CD4-positive, alpha-beta T cell treated with Interleukin-4 for 1 hour (primary cell): ENCODE results near the gene NDUFA9.

Source experiments
- DNase-seq, 2 donors: peaks; one replicate each; pipeline ENCODE4 v3.0.0-alpha.2; 2020 to 2022

Gene NDUFA9

DNA sequence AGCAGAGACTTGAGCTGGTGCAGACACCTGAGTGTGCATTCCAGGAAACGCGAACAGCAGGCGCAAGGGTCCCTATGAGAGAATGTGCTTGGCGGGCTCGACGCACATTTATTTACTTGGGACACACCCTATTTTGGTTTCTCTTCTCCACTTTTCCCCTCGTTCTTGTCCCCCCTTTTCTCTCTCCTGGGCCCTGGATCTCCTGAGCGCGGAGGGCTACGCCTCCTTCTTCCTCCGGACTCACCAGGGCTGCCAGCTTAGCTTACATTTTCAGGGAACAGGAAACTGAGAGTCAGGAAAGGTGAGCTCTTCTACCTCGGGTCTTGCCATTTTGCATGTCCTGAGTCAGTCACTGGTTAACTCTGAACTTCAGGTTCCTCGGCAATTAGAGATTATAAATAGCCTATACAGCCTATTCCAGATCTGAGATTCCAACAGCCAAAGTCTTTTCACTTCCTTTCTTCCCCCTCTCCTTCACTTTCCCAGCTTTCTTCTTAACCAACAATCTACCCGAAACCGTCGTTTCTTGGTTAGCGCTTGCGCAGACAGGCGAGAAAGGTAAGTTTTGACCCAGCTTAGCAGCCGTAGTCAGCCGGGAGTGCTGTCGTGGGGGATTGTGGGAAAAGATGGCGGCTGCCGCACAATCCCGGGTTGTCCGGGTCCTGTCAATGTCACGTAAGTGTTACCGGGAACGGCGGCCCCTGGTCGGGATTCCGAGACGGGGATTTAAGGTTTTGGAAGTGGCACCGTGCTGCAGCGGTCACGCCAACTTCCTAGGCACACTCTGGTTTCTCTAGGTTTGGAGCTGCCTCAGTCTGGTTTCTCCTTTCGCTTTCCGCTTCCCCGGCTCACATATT, at the start of gene NDUFA9, which contains the start of gene AKAP3:
NDUFA9 (plus strand) TSS at position 614 of the 857 bp plus-strand sequence; CDS start at position 627, 13 bp downstream.
AKAP3 (minus strand) TSS at position 551 of the 857 bp plus-strand sequence. CDS start 10,855 bp downstream, outside the sequence.
- DNase-seq = peak; percentile 82 to 84

DNA sequence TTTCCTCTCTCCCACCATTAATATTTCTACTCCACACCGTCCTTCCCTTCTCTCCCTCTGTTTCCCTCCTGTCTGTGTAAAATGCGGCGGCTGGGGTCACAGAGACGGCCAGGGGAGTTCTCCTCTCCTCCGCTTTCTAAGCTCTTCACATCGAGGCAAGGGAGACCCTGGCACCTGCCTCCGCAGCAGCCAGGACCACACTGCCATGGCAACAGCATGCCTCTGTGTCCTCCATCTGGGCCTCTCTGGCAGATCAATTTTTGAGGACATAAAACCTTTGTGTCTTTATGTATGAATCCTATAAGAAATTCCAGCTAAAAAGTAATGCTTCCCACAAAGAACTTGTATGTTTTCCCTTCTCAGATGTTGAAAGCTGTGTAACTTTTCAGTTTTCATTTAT, 45.5 kb upstream of the NDUFA9 start:
- DNase-seq = no peak

DNA sequence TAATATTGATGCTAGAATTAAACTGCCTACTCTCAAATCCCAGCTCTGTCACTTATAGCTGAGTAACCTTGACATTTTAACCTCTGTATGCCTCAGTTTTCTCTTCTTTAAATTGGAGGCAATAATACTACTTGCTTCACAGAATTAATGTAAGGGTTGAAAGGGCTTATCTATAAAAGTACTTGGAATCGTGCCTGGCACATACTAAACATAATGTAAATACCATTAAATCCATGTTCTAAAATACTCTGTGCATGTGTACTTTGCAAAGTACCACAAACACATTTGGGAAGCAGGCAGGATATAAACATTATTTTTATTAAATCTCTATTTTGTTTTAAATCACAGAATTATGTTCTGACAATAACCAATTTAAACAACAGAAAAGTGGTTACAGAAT, 45.0 kb upstream of the NDUFA9 start:
- DNase-seq = no peak

DNA sequence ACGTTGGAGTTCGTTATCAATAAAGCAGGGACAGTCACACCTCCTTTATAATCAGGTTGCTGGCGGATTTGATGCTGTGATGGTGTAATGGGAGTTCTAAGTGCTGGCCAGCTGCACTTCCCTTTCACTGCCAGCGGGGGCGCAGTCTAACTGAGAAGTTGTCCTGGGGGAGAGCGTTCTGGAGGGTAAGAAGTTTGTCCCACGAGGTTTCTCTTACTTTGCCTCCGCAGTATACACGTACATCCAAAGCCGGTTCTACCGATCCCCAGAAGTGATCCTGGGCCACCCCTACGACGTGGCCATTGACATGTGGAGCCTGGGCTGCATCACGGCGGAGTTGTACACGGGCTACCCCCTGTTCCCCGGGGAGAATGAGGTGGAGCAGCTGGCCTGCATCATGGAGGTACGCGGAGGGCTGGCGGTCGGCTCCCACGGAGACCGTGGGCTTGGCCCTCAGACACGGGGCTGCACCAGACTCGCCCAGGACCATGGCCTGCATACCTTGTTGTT, 44.2 kb upstream of the NDUFA9 start:
- peak; percentile 83 to 85 for DNase-seq

DNA sequence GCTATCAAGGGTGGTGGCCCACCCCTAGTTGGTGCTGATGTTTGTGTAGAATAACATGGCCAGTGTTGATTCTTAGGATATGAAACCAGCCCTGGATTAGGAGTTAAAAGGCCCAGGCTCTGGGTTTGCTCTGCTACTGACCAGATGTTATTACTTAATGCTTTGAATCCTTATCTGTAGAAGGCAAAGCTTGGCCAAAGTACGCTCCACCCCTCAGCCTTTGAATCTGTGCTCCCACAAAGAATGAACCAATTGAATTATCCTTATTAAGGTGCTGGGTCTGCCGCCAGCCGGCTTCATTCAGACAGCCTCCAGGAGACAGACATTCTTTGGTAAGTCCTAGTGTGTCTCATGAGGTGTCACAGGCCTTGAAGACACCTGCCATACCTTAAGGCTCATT, 41.9 kb upstream of the NDUFA9 start:
- DNase-seq = no peak

DNA sequence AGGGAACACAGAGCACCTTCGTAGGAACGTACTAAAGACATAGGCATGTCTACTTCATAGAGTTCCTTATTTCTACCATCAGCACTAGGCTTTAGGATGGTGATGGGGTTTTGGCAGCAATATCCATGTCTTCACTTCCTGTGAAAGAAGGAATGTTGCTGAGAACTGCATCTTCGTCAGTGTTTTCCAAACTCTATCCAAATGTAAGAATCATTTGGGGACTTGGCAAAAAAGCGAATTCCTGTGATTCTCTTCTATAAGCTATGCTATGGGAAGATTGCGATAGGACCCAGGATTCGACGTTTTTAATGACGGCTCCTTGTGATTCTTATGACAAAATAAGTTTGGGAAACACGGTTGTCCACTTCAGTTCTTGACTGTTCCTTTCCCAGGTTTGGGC, 39.8 kb upstream of the NDUFA9 start:
- no peak for DNase-seq

DNA sequence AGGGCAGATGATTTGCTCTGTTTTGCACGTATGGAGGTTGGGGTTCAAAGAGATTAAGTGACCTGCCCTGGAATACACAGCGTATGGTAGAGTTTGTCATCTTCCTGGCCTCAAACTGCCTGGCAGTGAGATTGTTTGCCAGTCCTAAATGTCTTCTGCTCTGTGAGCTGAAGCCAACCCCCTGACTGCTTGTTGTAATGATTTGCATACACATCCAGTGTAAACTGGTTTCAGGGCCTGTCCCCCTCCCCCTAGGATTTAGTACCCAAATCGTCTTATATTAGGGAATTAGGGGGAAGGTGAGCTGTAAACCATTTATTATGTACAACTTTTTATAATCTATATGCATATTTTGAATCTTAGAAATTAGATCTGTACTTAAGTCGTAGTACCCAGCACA, 38.4 kb upstream of the NDUFA9 start:
- DNase-seq = no peak

DNA sequence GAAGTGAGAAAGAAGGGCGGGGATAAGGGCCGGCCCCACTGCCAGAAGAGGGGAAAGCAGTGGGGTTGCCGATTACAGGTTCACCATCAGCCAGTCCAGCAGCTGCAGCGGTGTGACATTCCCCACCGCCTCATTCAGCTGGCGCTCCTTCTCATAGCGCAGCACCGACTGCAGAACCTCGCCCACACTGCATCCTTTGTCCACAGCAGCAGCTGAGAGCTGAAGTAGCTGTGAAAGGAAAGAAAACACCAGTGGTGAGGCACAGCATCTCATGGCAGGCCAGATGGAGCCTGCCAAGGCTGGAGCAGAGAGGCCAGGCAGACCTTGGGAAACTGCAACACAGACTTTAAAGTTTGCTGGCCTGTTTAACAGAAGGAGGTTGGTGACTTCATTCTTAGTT, 33.2 kb upstream of the NDUFA9 start:
- no peak for DNase-seq

DNA sequence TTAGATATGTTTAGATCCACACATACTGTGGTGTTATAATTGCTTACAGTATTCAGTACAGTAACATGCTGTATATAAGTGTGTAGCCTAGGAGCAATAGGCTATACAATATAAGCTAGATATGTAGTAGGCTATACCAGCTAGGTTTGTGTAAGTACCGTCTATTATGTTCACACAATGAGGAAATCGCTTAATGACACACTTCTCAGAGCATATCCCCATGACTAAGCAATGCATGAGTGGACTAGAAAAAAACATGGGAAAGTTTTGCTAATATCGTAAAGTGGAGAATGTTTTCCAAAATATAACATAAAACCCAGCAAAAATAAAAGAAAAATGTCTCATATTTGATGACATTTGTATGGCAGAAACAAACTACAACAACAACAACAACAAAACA, 27.4 kb upstream of the NDUFA9 start:
- no peak for DNase-seq

DNA sequence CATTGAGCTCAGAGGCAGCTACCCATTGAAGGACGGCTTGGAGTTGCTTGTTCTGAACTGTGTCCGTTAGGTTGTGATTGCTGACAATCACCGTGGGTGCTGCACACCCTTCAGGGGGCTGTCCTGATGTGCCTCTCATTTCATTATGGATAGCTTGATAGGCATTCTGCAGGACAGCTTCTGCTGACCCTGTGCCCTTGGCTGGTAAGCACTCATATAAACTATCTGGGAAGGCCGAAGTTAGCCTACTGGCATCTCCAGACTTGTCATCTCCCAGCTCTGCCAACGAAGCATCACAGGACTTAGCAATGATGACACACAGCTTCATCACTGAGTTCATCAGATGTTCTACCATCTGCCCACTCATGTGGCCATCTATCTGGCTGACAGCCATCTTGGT, 22.4 kb upstream of the NDUFA9 start:
- DNase-seq = no peak

DNA sequence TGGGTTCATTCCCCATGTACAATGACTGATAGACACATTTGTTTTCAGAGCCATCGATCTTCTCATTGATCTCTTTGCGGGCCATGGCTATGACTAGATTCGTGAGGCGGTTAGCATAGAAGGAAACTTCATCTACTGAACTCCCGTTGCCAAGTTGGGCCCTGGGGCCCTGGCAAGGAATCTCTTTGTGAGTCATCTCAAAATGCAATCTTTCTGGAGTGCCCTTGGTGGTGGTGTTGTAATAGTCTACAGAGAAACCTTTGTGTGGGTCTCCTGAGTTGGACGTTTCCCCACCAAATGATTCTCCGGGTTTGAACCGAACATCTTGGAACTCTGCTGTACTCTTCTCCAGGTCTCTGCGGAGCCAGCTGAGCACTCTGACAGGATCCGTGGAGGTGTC, 20.5 kb upstream of the NDUFA9 start:
- DNase-seq = no peak

DNA sequence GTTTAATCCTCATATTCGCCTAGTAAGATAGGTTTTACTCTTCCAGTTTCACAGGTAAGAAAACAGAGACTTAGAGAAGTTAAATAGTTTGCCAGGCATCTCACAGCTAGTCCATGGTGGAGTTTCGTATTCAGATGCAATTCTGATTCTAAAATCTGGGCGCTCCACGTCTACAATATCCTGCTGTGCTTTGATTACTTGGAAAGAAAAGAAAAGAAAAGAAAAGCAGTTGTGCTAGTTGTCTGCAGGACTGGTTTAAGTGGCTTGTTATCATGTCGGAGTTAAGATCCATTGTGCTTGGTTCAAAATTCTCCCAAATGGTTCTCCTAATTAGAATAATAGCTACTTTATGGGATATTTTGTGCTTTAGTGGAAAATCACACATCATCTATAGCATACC, 18.7 kb upstream of the NDUFA9 start:
- no peak for DNase-seq

DNA sequence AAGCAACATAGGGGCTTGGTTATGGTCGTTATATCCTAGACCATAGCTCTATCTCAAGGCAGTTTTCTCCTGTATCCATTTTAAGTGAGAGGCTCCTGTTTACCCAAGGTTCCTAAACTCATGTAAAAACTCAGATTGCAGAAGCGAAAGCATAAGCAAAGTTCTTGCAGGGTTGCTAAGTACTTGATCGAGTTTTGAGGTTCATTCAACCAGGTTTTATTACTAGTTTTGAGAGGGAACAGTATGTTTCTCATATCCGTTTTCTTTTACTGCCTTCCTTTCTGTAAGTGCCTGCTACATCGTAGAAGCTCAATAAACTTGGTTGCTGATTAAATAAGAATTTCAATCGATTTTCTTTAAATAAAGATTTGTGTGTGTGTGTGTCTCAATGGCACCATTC, 5.2 kb upstream of the NDUFA9 start:
- DNase-seq = no peak

DNA sequence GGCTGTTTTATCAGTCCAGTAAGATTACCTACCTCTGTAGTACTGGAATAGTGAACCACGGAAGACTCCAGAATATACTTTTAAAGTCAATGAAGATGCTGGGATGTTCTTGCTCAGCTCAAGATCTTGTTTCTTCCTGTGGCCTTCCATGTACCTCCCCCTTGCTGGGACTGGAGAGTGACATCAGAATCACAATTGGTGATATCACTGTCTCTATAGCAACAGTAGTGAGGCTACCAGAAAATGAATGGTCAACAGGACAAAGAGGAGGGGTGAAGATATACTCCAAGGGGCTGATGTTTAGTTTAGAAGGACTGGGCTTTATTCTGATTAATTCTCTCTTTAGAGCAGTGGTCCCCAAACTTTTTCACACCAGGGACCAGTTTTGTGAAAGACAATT, 3.9 kb upstream of the NDUFA9 start:
- DNase-seq = no peak

DNA sequence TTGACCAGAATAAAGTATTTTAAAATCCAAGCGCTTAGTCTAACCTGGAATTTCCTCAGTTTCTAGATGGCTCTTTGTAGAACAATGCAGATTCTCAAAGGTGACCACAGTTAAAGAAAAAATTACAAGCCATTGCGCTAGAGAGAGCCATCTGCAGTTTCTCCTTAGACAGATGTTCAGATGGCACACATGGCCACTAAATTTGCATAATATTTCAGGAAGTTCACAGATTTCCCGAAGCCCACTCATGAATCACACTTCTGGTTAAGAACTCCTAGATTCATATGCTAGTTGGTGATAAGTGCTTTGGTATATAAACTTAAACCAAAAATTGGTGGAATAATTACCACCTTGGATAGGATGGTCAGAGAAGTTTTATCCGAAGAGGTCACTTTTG, 812 bp upstream of the NDUFA9 start:
- DNase-seq = peak in 1 of 2 donors; percentile 20

DNA sequence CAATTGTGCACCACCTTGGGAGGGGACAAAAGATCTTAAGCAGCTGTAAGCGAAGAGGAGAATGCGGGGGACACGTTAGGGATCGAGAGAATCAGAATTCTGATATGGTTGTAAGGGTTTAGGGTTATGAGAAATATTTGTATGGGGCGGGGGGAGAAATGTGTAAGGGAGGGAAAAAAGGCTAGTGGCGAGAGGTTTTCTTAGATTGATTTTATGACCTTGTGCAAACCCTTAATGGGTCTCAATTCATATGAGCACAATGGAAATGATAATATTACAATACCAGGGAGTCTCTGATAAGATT, 396 bp downstream of the NDUFA9 start:
- DNase-seq = no peak

DNA sequence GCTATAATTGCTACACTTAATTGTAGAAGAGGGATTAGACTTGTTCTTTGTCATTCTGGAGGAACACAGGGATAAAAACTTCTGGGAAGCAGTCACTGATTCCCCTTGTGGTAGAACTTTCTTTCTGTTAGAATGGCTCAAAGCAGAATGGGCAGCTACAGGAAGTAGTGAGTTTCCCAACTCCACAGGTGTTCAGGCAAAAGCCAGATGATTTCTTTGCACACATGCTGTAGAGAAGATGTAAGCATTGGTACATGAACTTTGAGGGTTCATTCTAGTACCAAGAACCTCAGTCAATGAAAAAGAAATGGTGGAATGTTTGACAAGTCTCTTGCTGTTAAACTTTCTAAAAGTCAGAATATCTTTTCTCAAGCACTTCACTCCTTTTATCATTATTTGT, 4.3 kb downstream of the NDUFA9 start:
- no peak for DNase-seq

DNA sequence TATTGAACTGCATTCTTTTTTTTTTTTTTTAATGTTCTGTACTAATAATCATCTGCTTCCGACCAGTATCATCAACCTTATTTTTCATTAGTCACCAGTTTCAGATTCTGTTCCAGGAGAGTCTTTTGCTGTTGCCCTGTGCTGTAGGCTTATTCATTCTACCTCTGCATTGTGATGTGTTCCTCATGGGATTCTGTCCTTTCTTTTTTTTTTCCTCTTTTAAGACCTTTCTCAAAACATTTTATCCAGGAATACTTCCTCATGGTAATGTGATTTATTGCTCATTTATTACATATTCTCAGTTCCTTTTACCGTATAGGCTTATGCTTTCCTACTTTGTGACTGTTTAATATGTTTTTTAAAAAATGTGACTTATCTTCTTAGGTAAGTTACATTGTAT, 4.8 kb downstream of the NDUFA9 start:
- DNase-seq = no peak

DNA sequence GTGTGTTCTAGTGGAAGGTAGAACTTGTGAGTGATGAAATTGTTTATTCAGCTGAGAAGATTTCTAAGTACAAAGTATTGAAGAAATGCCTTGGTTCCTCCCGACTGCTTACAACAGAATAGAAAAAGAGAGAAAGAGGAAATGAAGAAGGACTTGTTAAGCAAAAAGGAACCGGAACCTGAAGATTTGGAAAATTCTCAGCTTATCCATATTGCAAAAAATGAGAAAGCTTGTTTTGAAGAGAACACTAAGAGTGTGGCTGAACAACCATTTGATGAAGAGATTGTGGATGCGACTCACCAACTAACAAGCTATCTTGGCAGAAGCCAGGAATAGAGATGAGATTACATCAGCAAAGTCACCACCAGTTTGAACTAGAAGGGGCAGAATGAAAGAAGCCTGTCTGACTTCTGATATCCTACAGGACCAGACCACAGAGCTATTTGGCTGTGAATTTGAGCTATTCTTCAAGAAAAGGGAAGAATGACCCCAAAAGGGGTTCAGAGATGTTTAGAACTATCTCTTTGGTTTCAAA, 15.1 kb downstream of the NDUFA9 start:
- DNase-seq = no peak

DNA sequence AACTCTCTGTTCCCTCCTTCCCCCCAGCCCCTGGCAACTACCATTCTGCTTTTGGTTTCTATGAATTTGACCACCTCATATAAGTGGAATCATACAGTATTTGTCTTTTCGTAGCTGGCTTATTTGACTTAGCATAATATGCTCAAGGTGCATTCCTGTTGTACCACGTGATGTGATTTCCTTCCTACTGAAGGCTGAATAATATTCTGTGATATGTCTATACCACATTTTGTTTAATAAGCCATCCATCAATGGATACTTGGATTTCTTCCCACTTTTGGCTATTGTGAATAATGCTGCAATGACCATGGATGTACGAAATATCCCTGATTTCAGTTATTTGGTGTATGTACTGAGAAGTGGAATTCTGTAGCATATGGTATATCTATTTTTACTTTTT, 16.3 kb downstream of the NDUFA9 start:
- DNase-seq = no peak

DNA sequence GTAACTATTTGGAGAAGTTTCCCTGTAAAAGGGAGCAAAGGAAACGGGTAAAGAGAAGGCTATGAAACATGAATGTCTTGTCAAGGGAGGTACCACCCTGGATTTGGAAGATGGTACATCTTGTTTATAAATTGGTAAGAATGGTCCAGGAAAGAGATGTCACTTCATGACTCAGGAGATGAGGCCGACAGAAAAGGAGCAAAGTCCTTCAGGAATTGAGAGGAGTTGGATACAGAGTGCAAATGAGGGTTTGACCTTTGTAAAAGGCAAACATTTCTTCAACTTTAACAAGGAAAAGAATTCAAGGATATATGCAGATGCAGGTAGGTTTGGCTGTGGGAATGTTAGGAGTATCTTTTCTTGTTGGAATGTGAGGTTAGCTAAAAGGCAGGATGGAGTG, 30.8 kb downstream of the NDUFA9 start:
- DNase-seq = no peak

DNA sequence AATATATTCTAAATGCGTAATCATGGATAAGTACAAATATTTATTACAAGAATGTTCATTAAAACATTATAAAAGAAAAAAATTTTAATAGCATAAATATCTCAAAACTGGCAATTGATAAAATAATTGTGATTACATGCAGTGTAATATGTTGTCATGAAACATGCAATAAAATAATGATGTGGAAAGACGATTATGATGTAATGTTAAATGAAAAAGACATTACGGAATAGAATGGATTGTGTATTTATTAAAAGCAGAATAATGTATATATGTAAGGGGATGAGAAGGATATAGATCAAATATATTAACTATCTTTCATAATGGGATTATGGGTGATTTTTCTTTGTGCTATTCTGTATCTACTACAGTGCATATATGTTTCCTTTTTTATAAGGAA, 32.8 kb downstream of the NDUFA9 start:
- no peak for DNase-seq

DNA sequence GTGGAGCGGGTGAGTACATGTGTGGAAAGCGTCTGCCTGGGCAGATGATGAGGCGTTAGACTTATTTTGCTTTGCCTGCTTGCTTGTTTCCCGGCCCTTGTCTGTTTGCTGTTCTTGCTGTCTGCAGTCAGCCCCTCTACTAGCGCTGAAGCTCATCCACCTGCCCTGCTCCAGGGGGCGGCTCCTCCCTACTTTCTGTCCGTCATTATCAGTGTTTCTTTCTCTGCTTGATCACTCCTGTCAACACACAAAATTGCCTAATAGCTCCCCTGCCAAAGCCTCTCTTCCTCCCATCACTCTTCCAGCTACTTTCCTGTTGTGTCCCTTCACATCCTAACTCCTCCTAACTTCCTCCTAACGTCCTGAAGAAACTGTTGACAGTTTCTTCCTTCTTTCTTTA, 36.4 kb downstream of the NDUFA9 start:
- DNase-seq = no peak

DNA sequence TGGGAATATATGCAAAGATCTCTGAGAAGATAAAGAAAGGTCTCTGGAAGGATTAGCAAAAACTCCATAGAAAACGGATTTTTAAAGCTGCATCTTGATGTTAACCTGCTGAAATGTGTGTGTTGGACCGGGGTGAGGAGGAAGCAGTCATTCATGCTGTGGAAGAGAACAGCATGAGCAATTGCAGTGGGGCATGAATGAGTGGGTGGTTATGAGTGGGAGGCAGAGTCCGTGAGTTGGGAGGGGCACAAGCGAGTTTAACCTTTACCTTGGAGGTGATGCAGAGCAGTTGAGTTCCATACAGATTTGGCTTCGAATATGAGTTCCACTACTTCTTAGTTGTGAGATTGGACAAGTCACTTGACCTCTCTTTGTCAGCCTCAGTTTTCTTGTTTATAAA, 41.8 kb downstream of the NDUFA9 start:
- DNase-seq = no peak
